Skin epidermis (tissue), 12 donors: Measurements from ENCODE around the gene CATSPER1.

Source experiments
- H3K27ac ChIP-seq, 21 experiments: fragments of 200-600 bp; sonication (generic) in 11 of 21; one replicate each; pipeline ENCODE4 v1.5.0; 2020; ENCODE audit warnings: mild to moderate bottlenecking in 3 of 21, inconsistent platforms in 2 of 21, moderate library complexity in 2 of 21
- H3K4me3 ChIP-seq, 7 experiments: fragments of 200-600 bp; sonication (generic) in 2 of 7; one replicate each; pipeline ENCODE4 v1.5.0; 2020; ENCODE audit warnings: inconsistent platforms in 2 of 7, mild to moderate bottlenecking in 2 of 7, moderate library complexity in 1 of 7

The CATSPER1 gene

DNA sequence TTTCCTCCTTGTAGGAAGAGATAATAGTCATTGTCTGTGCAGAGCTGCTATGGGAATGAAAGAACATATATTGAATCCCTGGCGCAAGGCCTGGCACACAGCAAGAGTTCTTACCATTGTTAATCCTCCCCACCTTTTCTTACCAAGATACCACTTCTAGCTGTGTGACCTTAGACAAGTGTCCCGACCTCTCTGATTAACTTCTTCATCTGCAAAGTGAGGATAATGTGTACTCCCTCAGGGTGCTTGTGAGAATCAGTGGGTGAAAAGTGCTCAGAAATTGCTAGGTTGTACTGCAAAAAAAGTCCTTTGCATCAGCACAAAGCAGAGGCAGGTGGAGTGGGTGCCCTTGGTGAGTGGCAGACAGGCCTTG, 18.2 kb downstream of the CATSPER1 start:
- H3K27ac ChIP-seq = peak overlapping the region in 5 of 21 experiments; percentile 1 to 52 (median 31)
- H3K4me3 ChIP-seq = no peak overlapping the region

DNA sequence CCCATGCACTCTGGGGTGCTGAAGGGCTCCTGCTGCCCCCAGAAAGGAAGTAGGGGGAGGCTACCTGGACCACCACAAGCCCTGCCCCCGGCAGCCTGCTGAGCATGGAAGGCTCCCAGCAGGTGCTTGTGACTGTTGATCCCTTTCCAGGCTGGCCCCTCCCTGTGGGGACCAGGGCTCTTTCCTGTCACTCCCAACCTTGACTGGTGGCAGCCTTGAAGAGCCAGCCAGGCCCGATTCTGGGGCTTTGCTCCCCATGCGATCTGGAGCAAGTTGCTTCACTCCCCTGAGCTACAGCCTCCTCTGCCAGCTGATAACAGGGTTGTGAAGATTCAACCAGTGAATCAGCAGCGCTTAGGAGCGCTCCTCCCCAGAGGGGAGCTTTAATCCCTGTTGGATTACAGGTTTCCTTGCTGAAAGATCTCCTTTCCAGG, 19.1 kb downstream of the CATSPER1 start:
- H3K27ac ChIP-seq = peak overlapping the region in 3 of 21 experiments; percentile 1 to 71 (median 41)
- H3K4me3 ChIP-seq = no peak overlapping the region

DNA sequence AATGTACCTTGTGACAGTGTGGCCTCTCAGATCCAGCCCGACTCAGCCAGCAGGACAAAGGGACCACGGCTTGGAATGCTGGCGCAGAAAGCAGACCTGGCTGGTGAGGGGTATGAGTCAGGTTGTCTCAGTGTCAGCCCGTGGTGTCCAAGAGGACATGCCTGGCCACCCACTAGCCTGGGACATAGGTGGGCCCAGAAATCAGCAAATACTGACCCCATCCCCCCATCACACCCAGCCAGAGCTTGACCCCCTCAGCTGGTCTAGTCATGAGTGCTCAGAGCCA, 19.4 kb downstream of the CATSPER1 start:
- peak overlapping the region in 3 of 21 experiments; percentile 0 to 71 (median 3) for H3K27ac ChIP-seq
- H3K4me3 ChIP-seq = no peak overlapping the region

DNA sequence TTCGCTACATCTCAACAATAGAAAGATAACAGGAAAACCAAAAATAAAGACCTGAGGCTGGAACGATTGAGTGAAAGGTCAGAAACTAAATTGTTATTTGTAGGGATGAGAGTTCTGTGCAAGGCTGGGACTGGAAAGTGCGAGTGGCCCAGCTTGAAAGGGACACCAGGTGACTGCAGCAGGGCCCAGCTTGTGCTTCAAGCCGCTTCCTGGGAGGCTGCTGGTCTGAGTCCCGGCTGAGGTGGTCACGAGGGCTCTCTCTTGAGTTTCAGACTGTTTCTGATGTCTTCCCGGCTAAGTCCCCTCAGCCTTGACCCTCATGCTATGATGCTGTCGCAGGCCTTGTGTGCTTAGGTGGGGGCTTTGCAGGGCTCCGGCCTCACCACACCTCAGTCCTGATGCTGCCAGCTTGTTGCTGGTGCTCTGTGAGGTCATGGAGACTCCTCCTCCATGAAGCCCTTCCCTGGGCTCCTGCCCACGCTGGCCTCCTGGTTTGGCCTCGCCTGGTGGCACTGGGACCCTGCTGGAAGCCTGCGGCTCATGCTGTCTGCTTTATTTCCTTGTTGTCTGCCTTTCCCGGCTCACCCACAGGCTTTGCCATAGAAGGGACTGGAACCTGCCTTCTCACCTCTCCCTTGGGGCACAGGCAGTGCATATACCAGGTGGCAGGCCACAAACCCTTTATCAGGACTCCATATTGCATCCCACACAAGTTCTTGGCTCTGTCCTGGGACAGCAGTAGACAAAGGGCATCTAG, 20.0 kb downstream of the CATSPER1 start:
- Histone ChIP-seq H3K27ac (peak overlapping the region in 2 of 21 experiments; percentile 0 to 71), H3K4me3 (no peak overlapping the region)

DNA sequence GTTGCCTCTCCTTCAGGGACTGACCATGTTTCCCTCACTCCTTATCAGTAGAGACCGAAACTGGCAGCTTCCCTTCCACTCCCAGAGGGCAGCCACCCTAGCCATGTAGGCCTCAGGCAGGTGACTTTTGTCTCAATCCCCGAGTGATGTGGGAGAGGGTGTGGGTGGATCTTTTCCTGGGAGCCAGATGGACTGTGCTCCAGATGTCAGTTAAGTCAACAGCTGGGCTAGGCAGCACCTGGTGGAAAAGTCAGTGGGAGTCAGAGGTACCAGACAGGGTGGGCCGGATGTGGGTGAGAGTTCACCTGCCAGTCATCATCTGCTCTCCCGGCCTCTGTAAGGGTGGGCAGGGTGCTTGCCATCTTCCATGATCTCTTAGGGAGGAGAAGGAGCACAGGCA, 22.1 kb downstream of the CATSPER1 start:
- no peak overlapping the region for H3K27ac ChIP-seq
- H3K4me3 ChIP-seq = no peak overlapping the region

DNA sequence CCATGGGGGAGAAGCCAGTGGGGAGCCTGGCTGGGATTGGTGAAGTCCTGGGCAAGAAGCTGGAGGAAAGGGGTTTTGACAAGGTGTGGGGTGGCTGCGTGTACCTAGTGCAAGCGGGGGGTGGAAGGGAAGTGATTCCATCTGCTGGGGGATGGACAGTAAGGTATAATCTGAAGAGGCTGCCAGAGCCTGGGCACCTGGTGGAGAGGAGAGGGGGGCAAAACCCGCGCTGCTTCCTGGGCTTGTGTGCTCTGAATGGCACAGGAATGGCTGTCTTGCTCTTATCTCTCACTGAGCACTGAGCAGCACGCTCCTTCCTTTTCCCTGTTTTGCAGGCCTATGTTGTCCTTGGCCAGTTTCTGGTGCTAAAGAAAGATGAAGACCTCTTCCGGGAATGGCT, 23.0 kb downstream of the CATSPER1 start:
- Histone ChIP-seq H3K4me3 (peak overlapping the region; percentile 54 to 96 (median 92)), H3K27ac (peak overlapping the region in 16 of 21 experiments; percentile 86 to 98 (median 92))

DNA sequence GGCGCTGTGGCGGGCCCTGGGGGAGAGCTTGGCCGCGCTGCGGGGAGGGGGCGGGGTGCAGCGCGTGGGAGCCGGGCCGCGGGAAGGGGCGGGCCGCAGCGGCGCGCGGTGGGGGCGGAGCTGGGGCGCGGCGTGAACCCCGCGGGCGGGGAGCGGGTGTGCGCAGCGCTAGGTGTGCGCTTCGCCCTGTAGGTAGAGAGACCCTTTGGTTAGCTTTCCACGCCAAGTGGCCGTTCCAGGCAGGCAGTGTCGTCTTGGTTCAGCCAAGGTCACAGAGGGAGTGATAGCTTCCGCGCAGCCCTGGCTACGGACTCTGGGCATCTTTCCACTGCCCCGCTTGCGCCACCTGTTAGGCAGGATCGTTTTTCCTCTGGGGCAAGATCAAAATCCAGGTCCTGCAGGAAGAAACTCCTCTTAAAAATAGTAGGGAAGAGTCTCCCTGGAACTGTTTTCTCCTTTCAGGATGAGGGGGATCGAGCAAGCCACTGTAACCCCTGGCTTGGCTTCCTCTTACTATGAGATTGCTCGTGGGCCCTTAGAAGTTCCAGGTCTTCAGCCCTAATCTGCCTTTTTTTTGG, 23.5 kb downstream of the CATSPER1 start:
- Histone ChIP-seq H3K4me3 (peak overlapping the region; percentile 54 to 96 (median 92)), H3K27ac (peak overlapping the region; percentile 43 to 98 (median 92))

DNA sequence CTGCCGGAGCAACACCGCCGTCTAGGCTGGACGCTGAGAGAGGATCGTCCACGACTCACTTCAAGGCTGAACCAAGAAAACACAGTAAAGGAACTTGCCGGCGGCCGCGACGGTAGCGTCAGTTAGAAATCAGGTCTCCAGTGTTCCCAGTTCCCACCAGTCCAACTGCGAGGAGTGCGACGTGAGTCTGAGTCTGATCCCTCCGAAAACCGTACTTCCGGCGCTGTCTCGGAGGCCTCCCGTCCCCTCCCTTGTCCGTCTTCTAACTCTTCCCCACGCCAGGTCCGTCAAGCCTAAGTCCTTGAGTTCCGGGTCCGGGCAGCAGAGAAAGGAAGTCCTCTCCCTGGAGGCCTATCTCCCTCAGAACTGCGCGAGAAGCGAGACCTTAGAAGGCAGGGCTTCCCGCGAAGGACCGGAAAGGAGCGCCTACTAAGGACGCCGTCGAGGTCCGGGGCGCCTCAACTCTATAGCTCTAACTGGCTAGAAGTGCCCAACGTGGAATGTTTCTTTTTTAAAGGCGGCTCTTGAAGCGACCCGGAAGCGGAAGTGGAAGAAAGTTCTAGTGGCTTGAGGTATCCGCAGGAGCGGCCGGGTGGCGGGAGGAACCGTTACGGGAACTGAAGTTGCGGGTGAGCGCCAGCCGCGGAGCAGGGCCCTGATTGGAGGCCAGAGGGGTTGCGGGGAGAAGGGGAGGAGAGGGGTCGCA, 24.2 kb downstream of the CATSPER1 start, which contains the start of the genes BANF1 and EIF1AD:
Gene BANF1 (plus strand): TSS at position 562 of the 706 bp plus-strand sequence. CDS start 748 bp downstream, outside the sequence.
Gene EIF1AD (minus strand): TSS at position 216 of the 706 bp plus-strand sequence. CDS start 1,768 bp downstream, outside the sequence.
- H3K4me3 ChIP-seq = peak within 1 kb of the TSS; percentile 54 to 96 (median 92)
- peak within 1 kb of the TSS; percentile 43 to 98 (median 92) for H3K27ac ChIP-seq

DNA sequence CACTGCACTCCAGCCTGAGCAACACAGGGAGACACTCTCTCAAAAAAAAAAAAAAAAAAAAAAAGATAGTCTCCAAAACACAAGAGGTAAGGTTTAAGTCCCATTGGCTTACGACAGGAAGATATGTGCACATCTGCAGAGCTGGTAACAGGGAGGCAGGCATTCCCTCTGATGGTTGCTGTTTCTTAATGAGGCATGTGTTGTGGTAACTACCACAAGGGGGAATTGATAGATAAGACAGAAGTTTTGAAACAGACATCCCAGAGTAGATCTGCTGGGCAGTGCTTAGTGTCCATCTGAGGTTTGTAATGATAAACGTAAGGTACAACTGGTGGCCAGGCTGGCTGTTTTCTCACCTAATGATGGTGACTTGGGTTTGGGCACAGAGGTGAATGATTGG, 29.0 kb downstream of the CATSPER1 start:
- Histone ChIP-seq H3K4me3 (no peak overlapping the region), H3K27ac (no peak overlapping the region)

DNA sequence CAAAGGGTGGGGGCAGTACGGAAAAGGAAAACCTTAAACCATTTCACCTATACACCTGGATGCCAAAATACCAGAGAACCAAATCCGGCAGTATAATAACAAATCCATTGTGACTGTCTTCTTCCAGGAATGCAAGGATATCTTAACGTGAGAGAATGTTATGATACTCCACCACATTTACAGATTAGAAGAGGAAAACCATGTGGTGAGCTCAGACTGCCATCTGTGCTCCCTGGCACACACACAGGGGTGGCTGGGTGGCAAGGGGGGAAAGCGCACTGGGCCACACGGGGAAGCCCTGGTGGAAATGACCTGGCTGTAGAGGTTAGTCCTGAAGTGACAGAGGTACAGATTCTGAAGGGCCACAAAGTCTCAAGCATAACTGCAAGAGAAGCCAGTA, 34.2 kb downstream of the CATSPER1 start:
- no peak overlapping the region for H3K4me3 ChIP-seq
- no peak overlapping the region for H3K27ac ChIP-seq

DNA sequence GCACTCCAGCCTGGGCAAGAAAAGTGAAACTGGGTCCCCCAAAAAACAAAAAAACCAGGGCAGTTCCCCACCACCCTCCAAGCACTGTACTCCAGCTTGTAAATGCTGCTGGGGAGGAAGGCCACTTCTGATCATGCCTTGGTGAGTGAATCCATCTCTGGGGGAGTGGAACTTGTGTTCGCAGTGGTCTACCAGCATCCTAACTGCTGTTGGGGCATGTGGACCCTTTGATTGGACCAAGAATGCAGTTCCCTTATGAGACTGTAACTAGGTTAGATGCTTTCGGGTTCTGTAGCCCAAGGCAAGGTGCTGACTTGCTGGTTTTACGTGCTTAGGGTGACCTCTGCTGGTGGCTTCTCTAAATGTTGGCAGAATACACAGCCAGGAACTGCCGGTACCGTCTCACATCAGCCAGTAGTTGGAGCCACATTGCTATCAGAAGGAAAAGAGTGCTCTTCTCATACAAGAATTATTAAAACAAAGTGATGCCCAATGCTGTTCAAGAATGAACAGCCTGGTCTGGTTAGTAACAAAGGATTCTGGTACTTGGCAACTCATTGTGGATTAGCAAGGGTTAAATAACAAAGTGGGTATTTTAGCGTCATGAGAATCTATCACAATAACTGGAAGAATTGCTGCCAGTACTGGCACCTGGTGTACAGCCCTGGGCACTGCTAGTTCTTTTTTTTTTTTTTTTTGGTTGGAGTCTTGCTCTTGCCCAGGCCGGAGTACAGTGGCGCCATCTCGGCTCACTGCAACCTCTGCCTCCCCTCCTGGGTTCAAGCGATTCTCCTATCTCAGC, 37.3 kb downstream of the CATSPER1 start:
- no peak overlapping the region for H3K4me3 ChIP-seq
- peak overlapping the region in 5 of 21 experiments; percentile 16 to 47 (median 37) for H3K27ac ChIP-seq

DNA sequence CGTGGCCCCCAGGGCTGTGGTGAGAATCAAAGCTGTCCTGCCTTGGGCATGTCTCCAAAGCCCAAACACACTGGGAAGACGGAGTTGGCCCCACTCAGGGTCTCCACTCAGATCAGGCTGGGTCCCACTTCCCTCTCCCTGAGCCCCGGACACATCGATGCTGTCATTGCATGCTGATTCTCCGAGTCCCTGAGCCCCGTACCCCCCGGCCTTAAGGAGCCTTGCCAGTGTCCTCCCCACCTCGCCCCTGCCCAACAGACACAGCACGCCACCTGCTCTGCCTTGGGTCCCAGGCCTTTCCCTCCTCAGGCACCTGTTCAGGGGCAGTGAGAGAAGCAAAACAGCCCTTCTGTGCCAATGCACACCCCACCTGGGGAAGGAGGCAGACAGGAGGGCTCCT, 38.9 kb downstream of the CATSPER1 start:
- Histone ChIP-seq H3K4me3 (no peak overlapping the region), H3K27ac (no peak overlapping the region)

DNA sequence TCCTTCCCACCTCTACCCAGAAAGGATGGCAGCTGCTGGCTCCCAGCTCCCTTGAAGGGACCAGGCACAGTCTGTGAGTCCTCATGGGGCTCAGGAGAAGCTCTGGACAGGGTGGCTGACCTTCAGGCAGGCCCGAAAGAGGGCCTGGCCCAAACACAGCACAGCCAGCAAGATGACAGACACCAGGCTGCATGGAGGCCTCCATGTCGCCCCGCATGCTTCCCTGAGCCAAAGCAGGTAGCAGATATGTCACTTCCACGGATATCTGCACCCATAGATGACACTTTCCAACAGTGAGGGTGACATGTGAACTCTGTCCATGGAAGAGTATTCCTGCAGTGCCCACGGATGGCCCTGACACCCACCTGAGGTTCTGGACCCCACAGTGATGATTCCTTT, 42.7 kb downstream of the CATSPER1 start:
- Histone ChIP-seq H3K4me3 (no peak overlapping the region), H3K27ac (no peak overlapping the region)

DNA sequence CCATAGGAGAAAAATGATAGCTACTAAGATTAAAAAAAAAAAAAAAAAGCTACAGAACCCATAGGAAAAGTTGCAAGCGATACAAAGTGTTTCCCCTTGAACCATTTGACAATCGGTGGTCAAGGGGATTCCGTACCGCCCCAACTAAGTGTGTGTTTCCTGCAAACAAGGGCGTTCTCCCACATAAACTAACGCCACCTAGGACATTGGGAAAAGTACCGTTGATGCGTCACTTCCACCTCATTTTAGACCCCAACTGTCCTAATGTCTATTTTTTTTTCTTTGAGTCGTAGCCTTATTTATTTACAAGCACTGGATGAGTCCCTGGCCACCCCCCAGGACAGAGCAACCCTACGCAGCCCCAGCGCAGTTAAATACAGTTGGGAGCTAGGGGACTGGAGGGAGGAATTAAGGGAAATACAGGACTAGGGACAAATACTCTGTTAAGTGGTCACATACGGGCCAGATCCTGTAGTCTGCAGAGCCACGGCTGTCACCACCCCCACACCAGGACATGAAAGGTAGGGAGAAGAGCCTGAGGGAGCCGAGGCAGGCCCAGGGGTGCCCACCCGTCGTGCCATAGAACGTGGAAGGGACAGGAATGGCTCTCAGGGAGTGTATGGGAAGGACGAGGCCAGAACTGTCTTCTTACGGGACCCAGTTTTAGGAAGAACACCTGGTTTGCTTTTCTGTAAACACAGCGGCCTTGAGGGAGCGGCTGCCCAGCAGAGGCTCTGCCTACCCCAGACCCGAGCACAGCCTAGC, 43.3 kb downstream of the CATSPER1 start:
- no peak overlapping the region for H3K4me3 ChIP-seq
- H3K27ac ChIP-seq = no peak overlapping the region

DNA sequence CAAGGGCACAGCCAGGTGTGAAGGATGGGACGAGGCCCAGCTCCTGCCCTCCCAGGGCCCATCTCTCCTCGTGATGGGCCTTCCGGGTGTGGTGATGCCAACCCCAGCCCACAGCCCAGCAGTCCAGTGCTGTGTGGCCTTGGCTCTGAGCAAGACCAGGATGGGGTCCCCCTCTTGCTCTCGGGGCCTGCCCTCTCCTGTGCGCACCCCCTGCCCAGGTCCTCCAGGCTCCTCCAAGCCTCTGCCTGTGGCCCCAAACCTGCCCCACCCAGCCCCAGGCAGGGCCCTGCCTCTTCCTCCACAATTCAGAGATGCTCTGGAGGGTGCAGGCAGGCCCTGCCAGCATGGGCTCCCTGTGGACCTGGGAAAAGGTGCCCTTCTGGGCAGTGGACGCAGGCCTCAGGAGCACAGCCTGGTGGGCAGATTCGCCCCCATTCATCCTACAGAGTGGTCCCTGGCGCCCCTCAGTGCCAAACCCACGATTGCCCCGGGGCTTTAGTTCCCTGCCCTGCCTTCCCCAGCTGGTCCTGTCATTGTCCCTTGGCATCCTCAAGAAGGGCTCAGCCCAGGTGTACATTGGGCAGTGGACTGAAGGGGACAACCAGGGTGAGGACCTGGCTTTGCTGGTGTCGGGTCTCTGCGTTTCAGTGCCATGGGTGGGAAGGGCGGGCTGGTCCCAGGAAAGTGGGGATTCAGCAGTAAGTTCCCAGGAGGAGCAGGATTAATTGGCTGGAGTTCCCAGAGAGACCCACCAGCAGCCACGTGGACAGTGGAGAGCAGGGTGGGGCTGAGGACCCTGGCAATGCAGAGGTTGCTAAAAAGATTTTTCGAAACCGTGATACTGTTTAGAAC, 44.1 kb downstream of the CATSPER1 start:
- H3K27ac ChIP-seq = no peak overlapping the region
- no peak overlapping the region for H3K4me3 ChIP-seq

DNA sequence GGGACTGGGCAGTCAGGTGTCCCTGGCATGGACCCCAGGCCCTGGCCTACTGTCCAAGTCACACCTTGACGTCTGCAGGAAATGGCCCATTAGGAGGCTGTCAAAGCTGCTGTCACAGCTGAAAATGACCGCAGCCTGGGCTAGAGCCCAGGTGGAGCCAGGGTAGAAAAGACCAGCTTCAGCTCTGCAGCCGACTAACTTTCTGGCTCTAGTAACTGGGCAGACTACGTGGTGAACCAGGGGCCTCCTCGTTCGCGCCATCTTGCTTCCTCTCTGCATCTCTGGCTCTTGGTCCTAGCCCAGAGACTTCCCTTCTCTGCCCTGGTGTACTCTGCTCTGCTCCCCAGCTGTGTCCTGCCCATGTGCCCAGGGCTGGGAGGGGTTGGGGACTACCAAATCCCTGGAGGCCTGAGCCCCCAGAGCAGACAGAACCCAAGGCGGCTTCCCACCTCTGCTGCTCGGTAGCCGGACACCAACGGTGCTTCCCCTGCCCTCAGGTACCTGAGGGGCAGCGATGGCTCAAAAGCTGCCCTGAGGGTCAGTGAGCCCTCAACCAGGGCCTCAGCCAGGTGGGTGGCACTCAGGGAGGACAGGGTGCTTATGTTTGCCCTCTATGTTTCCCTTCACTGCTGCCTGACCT, 45.1 kb downstream of the CATSPER1 start:
- no peak overlapping the region for H3K27ac ChIP-seq
- H3K4me3 ChIP-seq = no peak overlapping the region

DNA sequence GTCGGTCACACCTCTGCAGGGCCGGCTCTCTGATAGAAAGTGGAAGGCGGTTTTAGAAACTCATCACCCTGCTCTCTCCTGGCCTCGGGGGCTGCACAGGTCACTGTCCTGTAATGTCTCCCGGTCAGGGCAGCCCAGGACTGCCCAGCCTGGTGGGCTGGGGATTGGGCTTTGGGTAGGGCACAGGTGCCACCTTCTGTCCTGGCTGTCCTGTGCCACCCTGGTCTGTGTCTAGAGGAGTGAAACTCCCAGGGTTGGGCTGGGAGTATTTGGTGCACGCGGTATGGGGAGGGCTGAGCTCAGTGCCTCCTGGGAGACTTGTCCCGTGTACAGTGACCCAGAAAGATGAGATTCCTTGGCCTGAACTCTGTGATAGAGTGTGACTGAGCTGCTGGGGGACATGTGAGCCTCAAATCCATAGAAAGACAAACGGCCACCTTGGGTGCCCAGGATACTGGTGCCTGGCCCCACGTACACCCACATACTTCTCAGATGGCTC, 47.0 kb downstream of the CATSPER1 start:
- no peak overlapping the region for H3K4me3 ChIP-seq
- H3K27ac ChIP-seq = no peak overlapping the region
